NAMALWA (cell line): Measurements from ENCODE around the gene ARHGEF6.
"Not testable (repeated sequence)": the region's sequence is repeated elsewhere in the genome, so short reads cannot be mapped to it uniquely, and the experiment has no call there.

ENCODE experiments used
- DNase-seq: peaks from one replicate; pipeline ENCODE4 v3.0.0-alpha.2; 2015; ENCODE audit warnings: low spot score

ARHGEF6 gene

DNA sequence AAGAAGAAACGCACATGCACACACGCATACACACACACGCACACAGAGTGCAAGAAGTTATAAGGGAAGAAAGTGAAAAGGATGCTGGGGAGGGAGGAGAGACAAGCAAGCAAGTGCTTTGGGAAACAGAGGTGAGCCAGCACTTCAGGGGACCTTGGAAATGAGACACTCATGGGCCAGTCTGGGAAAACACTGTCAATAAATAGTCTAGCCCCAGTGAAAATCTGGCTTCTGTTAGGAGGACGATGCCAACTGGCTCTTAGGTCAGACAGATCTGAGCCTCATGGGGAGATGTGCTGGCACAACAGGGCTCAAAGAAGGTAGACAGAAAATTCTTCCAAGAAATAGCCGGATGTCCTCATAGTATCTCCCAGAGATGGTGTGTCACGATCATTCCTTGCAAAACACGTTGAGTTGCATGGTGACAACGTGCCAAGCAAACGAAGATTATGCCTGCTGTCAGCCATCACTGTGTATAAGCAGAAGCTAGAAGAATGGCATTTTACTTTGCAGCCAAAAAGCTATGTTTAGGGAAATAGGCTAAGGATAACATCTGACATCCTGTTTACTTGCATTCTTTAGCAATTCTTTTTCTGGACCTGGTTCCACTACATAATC lies 557 bp upstream of the ARHGEF6 start:
- DNase-seq, result no peak

- peak; percentile 38 for DNase-seq
Measured at GRCh38 chrX:136780241-136780640, 491 bp downstream of the ARHGEF6 start.

DNA sequence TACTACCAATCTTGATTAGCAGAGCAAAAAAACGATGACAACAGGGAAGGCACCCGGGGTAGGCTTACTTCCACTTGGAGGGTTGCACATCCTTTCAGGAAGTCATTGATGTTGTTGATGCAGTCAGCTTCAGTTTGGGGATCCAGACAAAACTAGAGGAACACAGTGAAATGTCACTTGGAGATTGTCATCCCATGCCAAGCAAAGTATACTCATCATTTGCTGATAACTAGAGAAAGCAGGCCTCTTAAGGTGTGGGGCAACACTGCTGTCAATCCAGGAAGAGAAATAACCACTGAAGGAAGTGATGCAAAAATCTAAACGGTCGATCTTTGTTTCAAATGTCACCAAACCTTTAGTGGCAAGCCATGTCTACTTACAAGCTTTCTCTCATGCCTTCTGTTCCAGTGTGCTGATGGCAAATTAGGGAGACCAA lies 1.4 kb downstream of the ARHGEF6 start:
- DNase-seq, result peak; percentile 56

DNA sequence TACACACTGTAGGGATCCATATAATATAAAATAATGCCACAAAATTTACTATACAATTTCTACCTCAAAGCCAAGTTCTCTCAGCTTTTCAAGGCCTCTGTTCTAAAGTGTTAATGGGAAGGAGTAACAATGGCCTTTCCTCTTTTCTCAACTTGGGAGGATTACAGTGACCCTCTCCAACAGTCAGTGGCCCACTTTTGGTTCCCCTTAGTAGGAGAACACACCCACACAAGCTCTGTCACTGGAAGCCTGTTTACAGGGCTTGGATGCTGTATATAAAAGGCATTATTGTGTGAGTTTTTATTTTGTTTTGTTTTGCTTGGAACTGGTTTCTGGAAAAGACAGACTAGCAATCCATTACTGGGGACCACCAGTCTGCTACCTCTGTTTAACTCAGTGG lies 1.8 kb downstream of the ARHGEF6 start:
- DNase-seq, result no peak

DNA sequence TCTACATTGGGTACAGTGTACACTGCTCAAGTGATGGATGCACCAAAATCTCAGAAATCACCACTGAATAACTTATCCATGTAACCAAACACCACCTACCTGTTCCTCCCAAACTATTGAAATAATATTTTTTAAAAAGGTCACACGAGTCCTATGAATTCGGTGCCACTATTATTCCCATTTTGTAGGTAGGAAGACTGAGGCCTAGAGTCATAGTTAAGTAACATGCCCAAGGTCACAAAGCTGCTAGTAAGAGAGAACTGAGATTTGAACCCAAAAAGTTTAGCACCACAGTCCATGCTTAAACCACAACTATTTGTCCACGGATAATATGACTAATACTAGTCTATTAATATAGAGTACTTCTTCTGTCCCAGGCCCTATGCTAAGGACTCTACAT lies 2.7 kb downstream of the ARHGEF6 start:
- no peak for DNase-seq

DNA sequence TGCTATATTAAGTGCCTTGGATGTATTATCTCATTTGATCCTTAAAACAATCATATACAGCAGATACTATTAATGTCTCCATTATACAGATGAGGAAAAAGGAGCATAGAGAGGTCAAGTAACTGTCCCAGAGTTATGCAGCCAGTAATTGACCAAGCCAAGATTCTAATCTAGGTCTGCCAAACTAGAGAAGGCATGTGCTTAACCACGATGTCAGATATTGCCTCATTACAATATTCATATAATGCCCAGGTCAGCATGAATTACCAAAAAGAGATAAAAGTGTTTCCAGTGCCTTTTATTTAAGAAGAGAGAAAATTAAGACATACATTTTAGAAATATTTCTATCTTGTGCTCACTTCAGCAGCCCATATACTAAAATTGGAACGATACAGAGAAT lies 7.1 kb downstream of the ARHGEF6 start:
- DNase-seq, result no peak

- not testable (repeated sequence) for DNase-seq
Measured at GRCh38 chrX:136771869-136772268, 8.9 kb downstream of the ARHGEF6 start.

- no peak for DNase-seq
Measured at GRCh38 chrX:136768469-136769084, 12.2 kb downstream of the ARHGEF6 start.

- peak; percentile 67 for DNase-seq
Measured at GRCh38 chrX:136767104-136767941, 13.4 kb downstream of the ARHGEF6 start.

DNA sequence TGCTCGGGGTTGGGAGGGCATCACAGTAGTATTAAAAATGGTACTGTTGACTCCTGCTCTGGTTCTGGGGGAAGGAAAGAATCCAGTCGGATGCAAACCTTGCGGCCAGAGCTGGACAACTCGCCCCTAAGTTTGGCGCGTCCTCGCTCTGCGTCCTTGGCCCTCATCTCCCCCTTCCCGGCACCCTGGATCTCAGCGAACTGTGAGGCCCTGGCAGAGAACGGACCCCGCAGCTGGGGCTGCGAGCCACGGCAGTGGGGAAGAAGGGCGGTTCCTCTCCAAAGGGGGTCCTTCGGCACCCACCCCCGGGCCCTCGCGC lies 14.0 kb downstream of the ARHGEF6 start:
- no peak for DNase-seq

DNA sequence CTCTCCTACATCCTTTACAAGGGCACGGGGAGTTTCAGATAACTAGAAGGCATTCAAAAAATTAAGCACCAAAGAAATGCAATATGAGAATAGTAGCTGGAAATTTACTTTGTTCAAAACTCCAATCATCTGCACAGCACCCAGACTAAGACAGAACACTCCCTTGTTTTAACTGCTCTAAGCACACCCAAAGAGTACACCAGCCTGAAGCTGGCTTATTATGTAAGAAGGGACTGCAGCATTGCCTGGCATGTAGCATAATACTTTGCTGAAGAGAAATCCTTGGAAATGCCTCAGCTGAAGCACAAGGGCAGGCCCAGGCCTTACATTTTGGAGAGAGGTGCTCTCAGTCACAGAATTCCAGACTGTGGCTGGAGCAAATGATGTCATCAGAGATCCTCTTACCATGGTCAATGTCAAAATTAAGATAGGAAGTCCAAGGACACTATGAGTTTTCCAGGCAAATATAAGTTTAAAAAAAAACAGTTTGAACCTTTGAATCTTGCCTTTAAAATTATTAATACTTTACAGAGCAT lies 14.8 kb downstream of the ARHGEF6 start:
- DNase-seq, result no peak

GRCh38 chrX:136764206-136764605 lies 16.5 kb downstream of the ARHGEF6 start:
- no peak for DNase-seq

DNA sequence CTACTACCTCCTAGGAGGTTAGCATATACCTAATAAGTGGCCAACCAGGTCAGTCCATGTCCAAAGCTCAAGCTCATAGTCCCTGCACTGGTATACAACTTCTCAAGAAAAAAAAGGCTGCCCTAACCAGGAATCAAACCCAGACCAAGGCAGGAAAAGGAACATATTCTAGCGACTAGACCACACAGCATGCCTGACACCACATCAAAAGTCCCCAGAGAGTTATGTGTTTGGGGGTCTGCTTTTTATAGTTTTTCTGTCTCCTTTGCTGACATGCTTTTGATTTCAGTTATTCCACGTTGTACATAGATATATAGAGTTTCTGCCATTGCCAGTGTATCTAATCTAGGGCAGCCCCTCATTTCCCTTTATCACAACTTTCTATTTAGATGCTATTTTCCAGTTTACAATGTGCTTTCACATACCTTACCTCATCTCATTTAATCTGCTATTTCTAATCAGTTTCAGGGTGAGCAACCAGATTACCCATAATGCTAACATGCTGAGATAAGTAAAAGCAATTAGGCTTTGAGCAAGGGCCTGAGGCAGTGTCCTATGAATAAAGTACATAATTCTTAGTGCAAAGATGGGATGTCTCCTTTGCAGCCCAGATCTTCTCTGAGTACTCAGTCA lies 17.8 kb downstream of the ARHGEF6 start:
- no peak for DNase-seq

- no peak for DNase-seq
Measured at GRCh38 chrX:136761421-136761820, 19.3 kb downstream of the ARHGEF6 start.

DNA sequence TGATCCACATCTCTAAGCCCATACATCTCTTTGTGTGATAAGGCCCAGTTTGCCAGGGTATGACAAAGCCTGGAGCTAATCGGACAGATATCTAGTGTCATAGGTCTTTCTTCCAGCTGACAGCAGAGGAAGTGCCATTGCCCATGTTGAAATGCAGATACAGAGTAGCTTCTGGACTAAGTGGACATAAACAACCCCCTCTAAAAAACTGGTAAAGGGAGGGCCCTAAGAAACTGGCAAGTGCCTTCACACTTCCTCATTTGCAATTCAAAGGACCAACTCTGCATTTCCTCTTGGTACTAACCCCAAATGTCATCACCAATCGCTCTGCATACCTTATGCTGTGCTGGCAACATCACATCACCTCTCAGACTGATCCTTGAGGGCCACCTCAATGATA lies 20.8 kb downstream of the ARHGEF6 start:
- DNase-seq, result peak; percentile 47

DNA sequence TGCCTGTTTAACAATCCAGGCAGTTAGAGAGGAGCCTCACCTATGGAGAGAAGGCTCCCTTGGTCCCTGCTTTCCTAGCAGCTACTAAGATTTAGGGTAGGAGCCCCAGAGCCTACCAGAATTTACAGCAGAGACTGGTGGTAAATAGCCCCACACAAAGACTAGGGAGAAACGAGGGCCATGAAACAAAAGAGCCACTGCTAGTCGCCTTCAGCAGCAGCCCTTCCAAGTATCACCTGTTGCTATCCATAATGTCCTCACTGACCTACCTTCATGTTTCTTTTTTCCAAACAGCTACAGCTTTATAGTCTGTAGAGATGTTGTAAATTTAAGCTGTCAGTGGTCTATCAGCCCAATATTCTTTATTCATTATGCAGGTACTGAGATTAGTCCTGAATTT lies 25.3 kb downstream of the ARHGEF6 start:
- DNase-seq, result no peak

GRCh38 chrX:136754651-136755050 lies 26.1 kb downstream of the ARHGEF6 start:
- no peak for DNase-seq

DNA sequence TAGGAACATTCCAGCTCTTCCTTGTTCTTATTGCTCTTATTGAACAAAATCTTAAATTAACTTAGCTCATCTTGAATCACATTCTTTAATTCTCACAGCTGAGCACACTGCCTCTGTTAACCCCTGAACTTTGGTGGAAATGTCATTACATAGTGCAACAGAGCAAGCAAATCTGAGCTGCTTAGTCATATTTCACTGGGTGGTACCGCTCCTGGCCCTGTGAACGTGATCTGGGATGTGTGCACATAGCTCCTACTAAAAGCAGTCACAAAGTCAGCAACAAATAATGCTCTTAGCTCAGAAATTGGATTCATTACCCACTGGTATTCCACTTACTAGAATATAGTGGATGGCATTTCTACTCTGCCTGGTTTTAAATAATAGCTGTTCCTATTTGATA lies 27.9 kb downstream of the ARHGEF6 start:
- DNase-seq, result no peak

- no peak for DNase-seq
Measured at GRCh38 chrX:136752346-136752745, 28.4 kb downstream of the ARHGEF6 start.

GRCh38 chrX:136750364-136750763 lies 30.4 kb downstream of the ARHGEF6 start:
- no peak for DNase-seq

DNA sequence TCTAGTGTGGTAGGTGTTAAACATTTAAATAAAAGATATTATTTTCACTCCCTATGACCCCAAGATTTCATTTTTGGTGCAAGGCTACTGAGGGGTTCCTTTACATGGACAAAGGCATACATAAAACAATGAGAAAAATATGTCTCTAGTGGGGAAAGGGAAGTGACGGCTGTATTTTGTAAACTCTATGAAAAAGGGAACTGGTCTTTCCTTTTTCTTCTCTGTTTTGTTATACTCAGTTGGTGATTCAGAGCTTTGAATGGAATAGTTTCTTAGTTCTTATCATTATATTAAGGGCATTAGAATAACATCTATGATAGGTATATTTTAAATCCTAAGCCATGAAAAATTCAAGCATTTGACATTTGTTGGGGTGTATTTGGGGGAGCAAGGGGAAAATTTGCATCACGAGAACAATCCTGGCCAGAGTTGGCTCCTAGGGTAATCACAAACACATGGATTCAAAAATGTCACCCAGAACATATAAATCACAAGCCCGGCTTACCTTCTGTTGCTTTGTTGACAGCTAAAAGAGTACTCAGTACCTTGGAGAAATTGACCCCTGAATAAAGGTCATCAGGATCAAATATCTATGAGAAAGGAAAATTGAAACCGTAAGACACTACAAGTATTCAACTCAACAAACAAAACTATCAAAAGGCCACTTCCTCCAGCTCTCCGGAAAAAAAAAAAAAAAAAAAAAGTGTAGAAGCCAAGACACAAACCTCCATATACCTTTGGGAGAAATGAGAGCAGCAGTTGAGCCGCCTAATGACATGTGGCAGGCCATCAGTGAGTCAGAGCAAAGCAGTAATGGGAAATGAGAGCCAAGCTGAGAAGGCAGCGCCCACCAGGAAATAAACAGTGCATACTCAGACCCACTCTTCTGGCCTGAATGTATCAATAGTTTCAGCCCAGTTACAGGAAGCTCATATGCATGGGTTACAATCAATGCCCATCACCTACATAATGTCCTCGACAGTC lies 33.4 kb downstream of the ARHGEF6 start:
- DNase-seq, result no peak
